ENCODE data around the gene PHF13.

The PHF13 gene

GRCh38 chr1:6613361-6614018, at the start of gene PHF13:
Gene PHF13 (plus strand): TSS chr1:6613731. CDS start chr1:6614067, 336 bp downstream.
- DNase-seq, result peak; percentile 99

GRCh38 chr1:6569033-6569432, 44.5 kb upstream of the PHF13 start:
- DNase-seq, result no peak

- DNase-seq, result no peak
These were observed 43.4 kb upstream of the PHF13 start for GRCh38 chr1:6570100-6570499.

GRCh38 chr1:6570987-6571386, 42.5 kb upstream of the PHF13 start:
- DNase-seq, result no peak

GRCh38 chr1:6572653-6573383, 40.7 kb upstream of the PHF13 start:
- DNase-seq, result no peak

GRCh38 chr1:6574025-6574620, 39.4 kb upstream of the PHF13 start:
- DNase-seq, result no peak

- no peak for DNase-seq
These were observed 38.7 kb upstream of the PHF13 start for GRCh38 chr1:6574818-6575217.

GRCh38 chr1:6577831-6578525, 35.6 kb upstream of the PHF13 start:
- no peak for DNase-seq

GRCh38 chr1:6578624-6579373, 34.7 kb upstream of the PHF13 start:
- DNase-seq, result no peak

GRCh38 chr1:6579374-6580118, 34.0 kb upstream of the PHF13 start, which contains the start of gene ZBTB48:
Gene ZBTB48 (plus strand): TSS chr1:6579994. CDS start chr1:6580610, 616 bp downstream.
- DNase-seq, result peak; percentile 98

- DNase-seq, result no peak
These were observed 33.4 kb upstream of the PHF13 start for GRCh38 chr1:6580119-6580592.

GRCh38 chr1:6580593-6581409, 32.7 kb upstream of the PHF13 start:
- DNase-seq, result no peak

- DNase-seq, result peak; percentile 66
These were observed 31.8 kb upstream of the PHF13 start for GRCh38 chr1:6581561-6582305.

- DNase-seq, result no peak
These were observed 31.2 kb upstream of the PHF13 start for GRCh38 chr1:6582370-6582769.

- DNase-seq, result no peak
These were observed 29.1 kb upstream of the PHF13 start for GRCh38 chr1:6584126-6585080.

- DNase-seq, result no peak
These were observed 28.3 kb upstream of the PHF13 start for GRCh38 chr1:6585081-6585722.

- no peak for DNase-seq
These were observed 27.7 kb upstream of the PHF13 start for GRCh38 chr1:6585841-6586240.

- no peak for DNase-seq
These were observed 27.1 kb upstream of the PHF13 start for GRCh38 chr1:6586404-6586816.
